DMS53 treated with DMSO at 0.1 percent for 48 hours (cell line): ENCODE data around the gene COPS7A.
A peak's percentile ranks its signal among the peaks of the same experiment; 100 is the strongest.

ENCODE experiments used
- DNase-seq: peaks from one replicate; lab custom pipeline; 2025; ENCODE audit not compliant: unreplicated experiment; lab: John Stamatoyannopoulos, UW

Gene COPS7A

GRCh38 chr12:6723607-6724408 is at the start of gene COPS7A:
Gene COPS7A, plus strand, starts transcription at chr12:6724046. Its CDS starts 611 bp downstream, at chr12:6724657.
- DNase-seq, result peak; percentile 100

GRCh38 chr12:6676962-6677361 is 46.9 kb upstream of the COPS7A start:
- no peak for DNase-seq

- DNase-seq, result peak; percentile 44
These were observed 39.2 kb upstream of the COPS7A start for GRCh38 chr12:6684609-6685008.

GRCh38 chr12:6685814-6686213 is 38.0 kb upstream of the COPS7A start:
- no peak for DNase-seq

GRCh38 chr12:6688543-6688998 is 35.3 kb upstream of the COPS7A start:
- DNase-seq, result no peak

GRCh38 chr12:6688999-6689882 is 34.6 kb upstream of the COPS7A start, which contains the start of gene ZNF384:
Gene ZNF384, minus strand, starts transcription at chr12:6689375. Its CDS starts 9,855 bp downstream, at chr12:6679520.
- DNase-seq, result peak; percentile 100

- no peak for DNase-seq
These were observed 32.4 kb upstream of the COPS7A start for GRCh38 chr12:6691473-6691872.

- no peak for DNase-seq
These were observed 31.0 kb upstream of the COPS7A start for GRCh38 chr12:6692888-6693287.

GRCh38 chr12:6693832-6694355 is 30.0 kb upstream of the COPS7A start:
- DNase-seq, result no peak

GRCh38 chr12:6694701-6695100 is 29.1 kb upstream of the COPS7A start:
- no peak for DNase-seq

- no peak for DNase-seq
These were observed 28.4 kb upstream of the COPS7A start for GRCh38 chr12:6695313-6696045.

- DNase-seq, result no peak
These were observed 26.9 kb upstream of the COPS7A start for GRCh38 chr12:6696690-6697583.

GRCh38 chr12:6697584-6698351 is 26.1 kb upstream of the COPS7A start:
- peak; percentile 54 for DNase-seq

- no peak for DNase-seq
These were observed 25.3 kb upstream of the COPS7A start for GRCh38 chr12:6698352-6699046.

GRCh38 chr12:6699259-6699988 is 24.4 kb upstream of the COPS7A start:
- no peak for DNase-seq

GRCh38 chr12:6699989-6700645 is 23.7 kb upstream of the COPS7A start:
- DNase-seq, result no peak

- DNase-seq, result no peak
These were observed 23.2 kb upstream of the COPS7A start, which contains the start of gene PIANP for GRCh38 chr12:6700646-6701051. Gene PIANP, minus strand, starts transcription at chr12:6700815. Its CDS starts 2,754 bp downstream, at chr12:6698061.
